Brain microvascular endothelial cell (primary cell): ENCODE results near the gene REM1.

ENCODE experiments used
- DNase-seq: peaks from one replicate; pipeline ENCODE4 v3.0.0-alpha.2; 2020
- H3K27ac ChIP-seq: fragments of 250-450 bp; sonication (Bioruptor Pico); 2 replicates; pipeline ENCODE4 v1.5.1; 2020; ENCODE audit warnings: mild to moderate bottlenecking, moderate library complexity
- H3K27me3 ChIP-seq: fragments of 250-450 bp; sonication (Bioruptor Pico); replicated peaks from 2 replicates; pipeline ENCODE4 v1.5.1; 2020; ENCODE audit warnings: mild to moderate bottlenecking
- H3K36me3 ChIP-seq: fragments of 250-450 bp; sonication (Bioruptor Pico); replicated peaks from 2 replicates; pipeline ENCODE4 v1.5.1; 2020; ENCODE audit warnings: mild to moderate bottlenecking
- H3K4me3 ChIP-seq: 2 replicates; pipeline ENCODE4 v1.5.1; 2011; ENCODE audit warnings: low read depth, mild to moderate bottlenecking, control low read depth, low read length, moderate library complexity
- CTCF ChIP-seq: IDR thresholded peaks from 2 replicates; pipeline ENCODE4 v1.5.1; 2011; ENCODE audit warnings: low read depth, mild to moderate bottlenecking, moderate library complexity, low read length, control low read depth, inconsistent platforms; ENCODE audit errors: missing control alignments
- in situ Hi-C: cut with HindIII; loops from 2 replicates; pipeline ENCODE4 v1.10.0; 2017; ENCODE audit warnings: low sequenced_read_pairs, low pct_ligation_motif_present

REM1 gene

GRCh38 chr20:31490752-31491151 is 15.7 kb downstream of the REM1 start:
- DNase-seq = no peak
- no peak overlapping the region for H3K4me3 ChIP-seq
- no peaks in the 10 kb centered on the region for H3K27me3 ChIP-seq
- H3K36me3 ChIP-seq = no peaks in the 10 kb centered on the region
- no peak for TF ChIP-seq CTCF
- in situ Hi-C loops = no loop called here
- H3K27ac ChIP-seq = no peak overlapping the region

- Histone ChIP-seq H3K4me3 (no peak overlapping the region), H3K27me3 (no peaks in the 10 kb centered on the region), H3K36me3 (no peaks in the 10 kb centered on the region), H3K27ac (no peak overlapping the region)
- in situ Hi-C loops = no loop called here
- DNase-seq = no peak
- peak; percentile 62 for TF ChIP-seq CTCF
These were observed 19.0 kb downstream of the REM1 start for GRCh38 chr20:31494131-31494530.

- Histone ChIP-seq H3K4me3 (no peak overlapping the region), H3K27me3 (no peaks in the 10 kb centered on the region)
These were observed 21.7 kb downstream of the REM1 start for GRCh38 chr20:31496761-31497295.

GRCh38 chr20:31497838-31498540 is 22.9 kb downstream of the REM1 start:
- in situ Hi-C loops = no loop called here
- peak; percentile 35 for DNase-seq
- Histone ChIP-seq H3K27ac (no peak overlapping the region), H3K27me3 (no peaks in the 10 kb centered on the region), H3K4me3 (no peak overlapping the region), H3K36me3 (no peaks in the 10 kb centered on the region)
- no peak for TF ChIP-seq CTCF

More at GRCh38 chr20:31496761-31497295, 21.7 kb downstream of the REM1 start:
- TF ChIP-seq CTCF = no peak
- in situ Hi-C loops = no loop called here
- no peaks in the 10 kb centered on the region for H3K36me3 ChIP-seq
- no peak overlapping the region for H3K27ac ChIP-seq
- DNase-seq = no peak

- Histone ChIP-seq H3K27ac (no peak overlapping the region), H3K4me3 (no peak overlapping the region), H3K27me3 (no peaks in the 10 kb centered on the region), H3K36me3 (no peaks in the 10 kb centered on the region)
- no peak for TF ChIP-seq CTCF
- in situ Hi-C loops = no loop called here
- DNase-seq = no peak
These were observed 25.4 kb downstream of the REM1 start for GRCh38 chr20:31500527-31500926.
